Tibial nerve (tissue), 4 donors: Measurements from ENCODE around the gene GALNT12. TPM values are rescaled to one million over a fixed set of nuclear protein-coding genes. Genes with fewer than 3 reads are reported as not detected.

Experiments
- DNase-seq, 2 donors: peaks; one replicate each; pipeline ENCODE4 v3.0.0-alpha.2; 2019; ENCODE audit warnings: low spot score in 2 of 2
- H3K27ac ChIP-seq, 4 donors: fragments of 200-600 bp; sonication (generic) in 3 of 4; one replicate each; pipeline ENCODE4 v1.5.1; 2017 to 2019; ENCODE audit warnings: mild to moderate bottlenecking in 1 of 4
- H3K27me3 ChIP-seq, 2 donors: fragments of 200-600 bp; sonication (generic) in 1 of 2; one replicate each; pipeline versions ENCODE4 v1.5.1 to v1.6.0; 2017 to 2019
- H3K36me3 ChIP-seq, 3 donors: fragments of 200-600 bp; sonication (generic); one replicate each; pipeline ENCODE4 v1.5.1; 2018 to 2019
- H3K4me1 ChIP-seq, 4 donors: fragments of 200-600 bp; sonication (generic) in 3 of 4; one replicate each; pipeline ENCODE4 v1.5.1; 2017 to 2019
- H3K4me3 ChIP-seq, 4 donors: fragments of 200-600 bp; sonication (generic) in 3 of 4; one replicate each; pipeline ENCODE4 v1.5.1; 2017 to 2019; ENCODE audit warnings: mild to moderate bottlenecking in 1 of 4, moderate library complexity in 1 of 4
- H3K9me3 ChIP-seq, 4 donors: fragments of 200-600 bp; sonication (generic) in 3 of 4; one replicate each; pipeline ENCODE4 v1.5.1; 2017 to 2019
- CTCF ChIP-seq, 5 experiments: fragments of 200-600 bp in 3 of 5; fragments of 450-650 bp in 2 of 5; sonication (generic) in 3 of 5; IDR thresholded peaks; one replicate each; pipeline ENCODE4 v1.5.1; 2016 to 2019; ENCODE audit warnings: antibody characterized with exemption in 5 of 5, mild to moderate bottlenecking in 3 of 5, moderate library complexity in 2 of 5
- EP300 ChIP-seq, 2 donors: sonication (generic); formaldehyde crosslinking; IDR thresholded peaks; one replicate each; pipeline ENCODE4 v1.6.1; 2017; ENCODE audit warnings: antibody characterized with exemption in 2 of 2, mild to moderate bottlenecking in 1 of 2
- POLR2A ChIP-seq, 2 donors: fragments of 450-650 bp; IDR thresholded peaks; one replicate each; pipeline ENCODE4 v1.6.1; 2017; ENCODE audit warnings: antibody characterized with exemption in 2 of 2, mild to moderate bottlenecking in 2 of 2, moderate library complexity in 2 of 2
- WGBS, 2 donors: methylation state at CpG; one replicate each; pipeline ENCODE4 v1.1.5; 2018; 5-methylcytosine and 5-hydroxymethylcytosine counted together
- total RNA-seq, 4 donors: library from RNA; depleted of rRNA; stranded (reverse); fragments of >200 nt; gene quantifications; one replicate each; pipeline ENCODE4 v1.1.0, GENCODE V29; 2016

The GALNT12 gene
- total RNA-seq, 4 donors from 2014 or later, result 1.8 to 6.0 (median 3.5) TPM

DNA sequence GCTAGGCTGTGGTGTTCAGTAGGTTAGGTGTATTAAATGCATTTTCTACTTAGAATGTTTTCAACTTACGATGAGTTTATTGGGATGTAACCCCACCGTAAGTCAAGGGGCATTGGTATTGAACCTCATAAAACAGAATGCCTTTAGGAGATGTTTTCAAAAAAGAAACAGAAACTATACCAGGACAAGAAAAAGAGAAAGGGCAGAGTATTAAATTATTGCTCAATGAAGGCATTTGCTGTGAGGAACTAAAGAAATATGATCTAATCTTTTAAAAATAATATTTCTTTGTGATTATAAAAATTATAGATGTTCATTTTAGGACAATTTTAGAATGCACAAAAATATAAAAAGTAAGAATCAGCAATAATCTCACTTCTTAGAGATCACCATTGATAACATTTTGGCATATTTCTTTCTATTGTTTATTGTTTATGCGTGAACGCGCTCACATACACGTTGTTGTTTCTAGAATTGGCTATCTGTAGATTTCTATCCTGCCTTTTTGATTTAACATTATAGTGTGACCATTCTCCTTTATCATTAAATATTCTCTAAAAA, 8.0 kb downstream of the GALNT12 start:
- Histone ChIP-seq H3K9me3 (peaks cover 0 to 7% (median 0%) of the 10 kb centered on the region in 4 donors), H3K27me3 (no peaks in the 10 kb centered on the region), H3K4me3 (no peak overlapping the region), H3K36me3 (no peaks in the 10 kb centered on the region), H3K27ac (no peak overlapping the region), H3K4me1 (no peaks in the 10 kb centered on the region)
- no peak for DNase-seq
- WGBS, 2 donors, result 55 to 56% methylated on average over 6 of the region's 6 CpGs
- no peak for TF ChIP-seq POLR2A (IDR thresholded peaks at IDR 0.05)
- no peak for TF ChIP-seq EP300 (IDR thresholded peaks at IDR 0.05)
- TF ChIP-seq CTCF (IDR thresholded peaks at IDR 0.05), result no peak

GRCh38 chr9:98818764-98819163, 11.3 kb downstream of the GALNT12 start:
- Histone ChIP-seq H3K27me3 (no peaks in the 10 kb centered on the region), H3K9me3 (peaks cover 0 to 7% (median 0%) of the 10 kb centered on the region in 4 donors), H3K4me1 (no peaks in the 10 kb centered on the region), H3K4me3 (no peak overlapping the region), H3K36me3 (no peaks in the 10 kb centered on the region), H3K27ac (no peak overlapping the region)
- 86 to 89% methylated on average over 2 of the region's 2 CpGs for WGBS, 2 donors
- DNase-seq, result no peak
- no peak for TF ChIP-seq POLR2A (IDR thresholded peaks at IDR 0.05)
- no peak for TF ChIP-seq EP300 (IDR thresholded peaks at IDR 0.05)
- TF ChIP-seq CTCF (IDR thresholded peaks at IDR 0.05), result no peak

DNA sequence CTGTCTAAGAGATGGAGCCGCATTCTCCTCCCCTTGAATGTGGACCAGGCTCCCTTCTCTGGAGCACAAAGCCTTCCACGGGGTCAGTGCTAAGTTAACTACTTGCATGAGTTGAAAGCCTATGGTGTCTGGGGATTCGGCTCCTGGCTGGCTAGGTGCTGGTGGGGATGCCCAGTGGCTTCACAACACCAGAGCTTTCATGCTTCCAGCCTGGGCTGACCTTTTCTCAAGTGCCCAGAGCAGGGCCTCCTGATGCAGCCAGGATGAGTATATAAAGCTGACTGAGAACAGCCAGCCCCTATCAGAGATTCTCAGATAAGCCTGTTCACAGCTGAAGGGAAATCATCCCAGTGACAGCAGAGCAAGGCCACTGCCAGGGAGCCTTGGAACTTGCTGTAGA, 11.8 kb downstream of the GALNT12 start:
- no peak for DNase-seq
- Histone ChIP-seq H3K4me3 (no peak overlapping the region), H3K27ac (no peak overlapping the region), H3K9me3 (peaks cover 0 to 8% (median 0%) of the 10 kb centered on the region in 4 donors), H3K27me3 (no peaks in the 10 kb centered on the region), H3K36me3 (peaks cover 0 to under 1% (median 0%) of the 10 kb centered on the region in 3 donors), H3K4me1 (no peaks in the 10 kb centered on the region)
- TF ChIP-seq EP300 (IDR thresholded peaks at IDR 0.05) (no peak), CTCF (IDR thresholded peaks at IDR 0.05) (no peak), POLR2A (IDR thresholded peaks at IDR 0.05) (no peak)
- 91 to 95% methylated on average over 3 of the region's 3 CpGs for WGBS, 2 donors

DNA sequence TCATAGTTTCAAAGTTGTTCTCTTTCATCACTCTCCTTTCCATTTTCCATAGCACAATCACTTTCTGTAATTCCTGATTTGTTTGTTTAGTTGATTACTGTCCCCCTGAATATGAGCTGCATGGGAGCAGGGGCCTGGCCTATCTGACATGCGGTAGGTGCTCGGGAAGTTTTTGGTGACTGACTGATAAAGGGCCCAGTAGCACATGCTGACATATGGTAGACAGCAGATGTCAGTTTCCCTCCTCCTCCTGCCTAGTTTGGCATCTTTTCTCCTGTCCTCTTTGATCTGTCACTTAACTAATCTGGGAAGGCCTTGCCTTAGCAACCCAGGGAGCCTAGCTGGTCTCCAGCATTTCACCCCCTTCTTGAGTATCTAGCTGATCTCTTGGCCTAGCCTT, 14.4 kb downstream of the GALNT12 start:
- 88 to 92% methylated on average over 2 of the region's 2 CpGs for WGBS, 2 donors
- H3K4me3 ChIP-seq, result no peak overlapping the region
- no peak overlapping the region for H3K27ac ChIP-seq
- TF ChIP-seq EP300 (IDR thresholded peaks at IDR 0.05), result no peak
- TF ChIP-seq CTCF (IDR thresholded peaks at IDR 0.05), result no peak
- TF ChIP-seq POLR2A (IDR thresholded peaks at IDR 0.05), result no peak
- peaks cover 0 to 10% (median 0%) of the 10 kb centered on the region in 4 donors for H3K9me3 ChIP-seq
- no peak for DNase-seq
- no peaks in the 10 kb centered on the region for H3K27me3 ChIP-seq
- no peaks in the 10 kb centered on the region for H3K4me1 ChIP-seq
- peaks cover 0 to 10% (median 0%) of the 10 kb centered on the region in 3 donors for H3K36me3 ChIP-seq

GRCh38 chr9:98822661-98823060, 15.2 kb downstream of the GALNT12 start:
- no peak for TF ChIP-seq POLR2A (IDR thresholded peaks at IDR 0.05)
- no peak for TF ChIP-seq EP300 (IDR thresholded peaks at IDR 0.05)
- no peak for TF ChIP-seq CTCF (IDR thresholded peaks at IDR 0.05)
- DNase-seq, result no peak
- peaks cover 0 to 10% (median 0%) of the 10 kb centered on the region in 4 donors for H3K9me3 ChIP-seq
- H3K36me3 ChIP-seq, result peaks cover 0 to 12% (median 0%) of the 10 kb centered on the region in 3 donors
- no peaks in the 10 kb centered on the region for H3K4me1 ChIP-seq
- H3K27ac ChIP-seq, result no peak overlapping the region
- no peaks in the 10 kb centered on the region for H3K27me3 ChIP-seq
- no peak overlapping the region for H3K4me3 ChIP-seq
- WGBS, 2 donors, result 87 to 89% methylated on average over 6 of the region's 6 CpGs
